H1 (cell line): ENCODE results near the gene HNF4A. TPM values are rescaled to one million over a fixed set of nuclear protein-coding genes. Genes with fewer than 3 reads are reported as not detected.

ENCODE experiments used
- CTCF ChIA-PET: fragments of 300-600 bp; sonication (Branson Sonifier 250); formaldehyde crosslinking; loops from one replicate; lab custom pipeline; 2021; ENCODE audit not compliant: partially characterized antibody; lab: Charles Lee
- POLR2A ChIA-PET: fragments of 300-600 bp; sonication (Branson Sonifier 250); formaldehyde crosslinking; loops from one replicate; lab custom pipeline; 2021; ENCODE audit warnings: inconsistent platforms; ENCODE audit not compliant: partially characterized antibody; lab: Charles Lee
- DNase-seq, 2 experiments: peaks; one replicate each; pipeline versions ENCODE4 v3.0.0 to v3.0.0-alpha.2; 2010 to 2022; ENCODE audit warnings: low spot score in 2 of 2, low read depth in 1 of 2, mixed read lengths in 1 of 2
- FAIRE-seq: peaks from 2 replicates; lab custom pipeline; 2011; peaks lifted over from hg19 to GRCh38; lab: Jason Lieb, UNC
- H2AFZ ChIP-seq: 2 replicates; pipeline ENCODE4 v1.8.1; 2012; ENCODE audit warnings: low read length, inconsistent platforms
- H2AK5ac ChIP-seq: 2 replicates; pipeline ENCODE4 v1.6.1; 2013; ENCODE audit warnings: low read depth, low read length
- H2BK120ac ChIP-seq: replicated peaks from 2 replicates; pipeline ENCODE3; 2013; ENCODE audit warnings: low read depth, low read length, inconsistent platforms
- H2BK12ac ChIP-seq: 2 replicates; pipeline ENCODE4 v1.6.1; 2013; ENCODE audit warnings: low read depth, low read length
- H2BK15ac ChIP-seq: 2 replicates; pipeline ENCODE4 v1.6.1; 2013; ENCODE audit warnings: low read length
- H2BK20ac ChIP-seq: 2 replicates; pipeline ENCODE4 v1.6.1; 2013; ENCODE audit warnings: low read length
- H2BK5ac ChIP-seq: 2 replicates; pipeline ENCODE4 v1.6.1; 2013; ENCODE audit warnings: low read depth, low read length
- H3K14ac ChIP-seq: 2 replicates; pipeline ENCODE4 v1.6.1; 2013; ENCODE audit warnings: inconsistent platforms; ENCODE audit not compliant: insufficient read length
- H3K18ac ChIP-seq: 2 replicates; pipeline ENCODE4 v1.6.1; 2013; ENCODE audit warnings: low read length; ENCODE audit errors: extremely low read depth
- H3K23ac ChIP-seq: 2 replicates; pipeline ENCODE4 v1.6.1; 2013; ENCODE audit warnings: inconsistent platforms; ENCODE audit not compliant: insufficient read length
- H3K23me2 ChIP-seq: 2 replicates; pipeline ENCODE4 v1.6.1; 2013; ENCODE audit warnings: low read depth, low read length
- H3K27ac ChIP-seq: 2 replicates; pipeline ENCODE4 v1.6.1; 2011; ENCODE audit warnings: low read depth, low read length, inconsistent platforms
- H3K27me3 ChIP-seq, 4 experiments: replicated peaks in 1 of 4; 1 replicate in 1 of 4; 2 replicates in 3 of 4; pipeline versions ENCODE4 v1.6.1 to v1.8.1; 2011 to 2013; ENCODE audit warnings: low read length in 3 of 4, mild to moderate bottlenecking in 3 of 4, inconsistent platforms in 2 of 4, mixed read lengths in 2 of 4, moderate library complexity in 1 of 4; ENCODE audit not compliant: control insufficient read depth in 3 of 4, insufficient read depth in 3 of 4; ENCODE audit errors: extremely low read depth in 1 of 4
- H3K36me3 ChIP-seq, 4 experiments: 2 replicates each; pipeline versions ENCODE4 v1.6.1 to v1.8.1; 2011 to 2013; ENCODE audit warnings: mild to moderate bottlenecking in 4 of 4, low read length in 3 of 4, moderate library complexity in 2 of 4, control low read depth in 1 of 4, inconsistent platforms in 1 of 4; ENCODE audit not compliant: insufficient read depth in 4 of 4, control insufficient read depth in 2 of 4
- H3K4ac ChIP-seq: replicated peaks from 2 replicates; pipeline ENCODE3; 2013; ENCODE audit warnings: low read length, low read depth, mixed read lengths, inconsistent platforms; ENCODE audit not compliant: insufficient read length
- H3K4me1 ChIP-seq, 4 experiments: replicated peaks in 1 of 4; 1 replicate in 1 of 4; 2 replicates in 3 of 4; pipeline versions ENCODE4 v1.6.1 to v1.8.1; 2011 to 2013; ENCODE audit warnings: low read length in 3 of 4, inconsistent platforms in 2 of 4, mixed read lengths in 1 of 4; ENCODE audit not compliant: insufficient read depth in 4 of 4, control insufficient read depth in 3 of 4
- H3K4me2 ChIP-seq, 2 experiments: 2 replicates each; pipeline versions ENCODE4 v1.6.1 to v1.8.1; 2011 to 2013; ENCODE audit warnings: low read depth in 2 of 2, low read length in 2 of 2, control low read depth in 1 of 2, inconsistent platforms in 1 of 2, mild to moderate bottlenecking in 1 of 2; ENCODE audit not compliant: insufficient read depth in 1 of 2
- H3K4me3 ChIP-seq, 4 experiments: fragments of 200-600, 300-600 bp in 1 of 4; sonication (generic), shearing (Covaris generic), sonication (Bioruptor Twin) in 1 of 4; 2 replicates each; pipeline versions ENCODE4 v1.5.1 to v1.8.1; 2011 to 2016; ENCODE audit warnings: low read length in 4 of 4, low read depth in 3 of 4, control low read depth in 2 of 4, inconsistent platforms in 2 of 4, mild to moderate bottlenecking in 2 of 4, mixed read lengths in 1 of 4, moderate library complexity in 1 of 4; ENCODE audit not compliant: insufficient read depth in 2 of 4; ENCODE audit errors: extremely low read depth in 1 of 4
- H3K56ac ChIP-seq: replicated peaks from 2 replicates; pipeline ENCODE3; 2013; ENCODE audit warnings: low read depth, mild to moderate bottlenecking, mixed read lengths, low read length, inconsistent platforms; ENCODE audit not compliant: insufficient read length
- H3K79me1 ChIP-seq: 2 replicates; pipeline ENCODE4 v1.6.1; 2013; ENCODE audit warnings: low read depth, low read length, control low read depth
- H3K79me2 ChIP-seq, 2 experiments: 2 replicates each; pipeline versions ENCODE4 v1.6.1 to v1.8.1; 2012 to 2013; ENCODE audit warnings: low read length in 2 of 2, mild to moderate bottlenecking in 2 of 2, inconsistent platforms in 1 of 2; ENCODE audit not compliant: insufficient read depth in 2 of 2, control insufficient read depth in 1 of 2
- H3K9ac ChIP-seq, 4 experiments: replicated peaks in 1 of 4; 1 replicate in 1 of 4; 2 replicates in 3 of 4; pipeline versions ENCODE4 v1.6.1 to v1.8.1; 2011 to 2013; ENCODE audit warnings: low read depth in 3 of 4, low read length in 3 of 4, control low read depth in 2 of 4, mild to moderate bottlenecking in 2 of 4, moderate library complexity in 2 of 4, inconsistent platforms in 1 of 4; ENCODE audit errors: extremely low read depth in 1 of 4
- H3K9me3 ChIP-seq, 2 experiments: 2 replicates each; pipeline versions ENCODE4 v1.6.1 to v1.8.1; 2012 to 2013; ENCODE audit warnings: mild to moderate bottlenecking in 2 of 2, moderate library complexity in 2 of 2, control low read depth in 1 of 2, inconsistent platforms in 1 of 2, low read depth in 1 of 2, low read length in 1 of 2, mixed read lengths in 1 of 2; ENCODE audit not compliant: insufficient read depth in 2 of 2
- H4K20me1 ChIP-seq, 2 experiments: replicated peaks in 1 of 2; 2 replicates each; pipeline versions ENCODE3 to v1.8.1; 2011 to 2013; ENCODE audit warnings: inconsistent platforms in 2 of 2, low read length in 2 of 2, mild to moderate bottlenecking in 1 of 2; ENCODE audit not compliant: insufficient read depth in 2 of 2, control insufficient read depth in 1 of 2
- H4K5ac ChIP-seq: 2 replicates; pipeline ENCODE4 v1.6.1; 2013; ENCODE audit warnings: low read length, low read depth, mixed read lengths, inconsistent platforms; ENCODE audit not compliant: insufficient read length
- H4K8ac ChIP-seq: 2 replicates; pipeline ENCODE4 v1.8.0; 2013; ENCODE audit warnings: mild to moderate bottlenecking, moderate library complexity, low read length, inconsistent platforms; ENCODE audit not compliant: insufficient read depth; ENCODE audit errors: extremely low read depth
- H4K91ac ChIP-seq: replicated peaks from 2 replicates; pipeline ENCODE3; 2013; ENCODE audit warnings: low read length, mixed read lengths, inconsistent platforms; ENCODE audit not compliant: insufficient read length
- CTBP2 ChIP-seq: IDR thresholded peaks from 2 replicates; pipeline ENCODE4 v1.7.0; 2011; ENCODE audit warnings: borderline replicate concordance, mild to moderate bottlenecking, moderate library complexity, mixed read lengths, low read length; ENCODE audit not compliant: insufficient read depth, insufficient read length
- EGR1 ChIP-seq: IDR thresholded peaks from 2 replicates; pipeline ENCODE4 v1.6.1; 2011; ENCODE audit warnings: low read depth, low read length, borderline replicate concordance
- EZH2 ChIP-seq: fragments of 200-600 bp; sonication (generic); IDR thresholded peaks from 2 replicates; pipeline ENCODE4 v1.7.1; 2012; ENCODE audit warnings: low read depth, mild to moderate bottlenecking, moderate library complexity, low read length, inconsistent platforms; ENCODE audit not compliant: severe bottlenecking
- KDM5A ChIP-seq: fragments of 200-600 bp; IDR thresholded peaks from 2 replicates; pipeline ENCODE4 v1.7.1; 2012; ENCODE audit warnings: mild to moderate bottlenecking, low read length, inconsistent platforms, mixed read lengths
- NANOG ChIP-seq: IDR thresholded peaks from 2 replicates; pipeline ENCODE4 v1.6.1; 2011; ENCODE audit warnings: low read length, low read depth, mild to moderate bottlenecking, inconsistent platforms; ENCODE audit not compliant: insufficient read depth, poor library complexity, severe bottlenecking
- POLR2AphosphoS5 ChIP-seq: IDR thresholded peaks from 2 replicates; pipeline ENCODE4 v1.6.1; 2011; ENCODE audit warnings: low read depth, low read length
- SAP30 ChIP-seq: fragments of 300-600 bp; sonication (generic); IDR thresholded peaks from 2 replicates; pipeline ENCODE4 v1.7.1; 2012; ENCODE audit warnings: low read length, moderate library complexity, mild to moderate bottlenecking, inconsistent platforms; ENCODE audit not compliant: insufficient read depth, insufficient replicate concordance
- TBP ChIP-seq: IDR thresholded peaks from 2 replicates; pipeline ENCODE4 v1.6.1; 2011; ENCODE audit warnings: low read depth, low read length, improper control_type of control experiment
- WGBS, 2 experiments: shearing (Covaris generic) in 1 of 2; methylation state at CpG; one replicate each; pipeline versions ENCODE4 v1.1.6 to v1.1.7; 2013 to 2015; ENCODE audit warnings: low lambda C conversion rate in 2 of 2, mixed read lengths in 2 of 2, inconsistent platforms in 1 of 2, low coverage in 1 of 2, missing lambda C conversion rate in 1 of 2; ENCODE audit not compliant: insufficient replicate concordance in 2 of 2, insufficient coverage in 1 of 2, insufficient read length in 1 of 2; ENCODE audit errors: extremely low coverage in 1 of 2, missing lambda C conversion rate in 1 of 2; 5-methylcytosine and 5-hydroxymethylcytosine counted together
- polyA plus RNA-seq, 7 experiments: library from polyadenylated mRNA; depleted of rRNA in 3 of 7; stranded (reverse) in 5 of 7; unstranded in 2 of 7; fragments of >200 nt in 5 of 7; fragments of 200-250 nt in 2 of 7; gene quantifications; 1 replicate in 5 of 7; 2 replicates in 1 of 7; 4 replicates in 1 of 7; pipeline versions ENCODE4 v1.2.1 to v1.2.3, GENCODE V29; 2011 to 2013; ENCODE audit warnings: missing spikeins in 2 of 7, mixed read lengths in 2 of 7
- total RNA-seq: library from RNA; stranded (reverse); fragmentation: NEBNext Ultra II Directional; extraction: Animal tissue kit (Norgen Biotek cat#: 25700); gene quantifications from 2 replicates; pipeline ENCODE4 v1.2.1, GENCODE V29; 2021
- TF ChIP-seq, protein P1 (sequence below): IDR thresholded peaks from 2 replicates; pipeline ENCODE4 v1.6.1; 2012; ENCODE audit warnings: low read length, inconsistent platforms

Gene HNF4A
- total and polyA plus RNA-seq, 2 of the 8 experiments (the other 6 are each of a cell fraction or from before 2014, with no cell fraction given), result 0.03 TPM; not detected in 1

DNA sequence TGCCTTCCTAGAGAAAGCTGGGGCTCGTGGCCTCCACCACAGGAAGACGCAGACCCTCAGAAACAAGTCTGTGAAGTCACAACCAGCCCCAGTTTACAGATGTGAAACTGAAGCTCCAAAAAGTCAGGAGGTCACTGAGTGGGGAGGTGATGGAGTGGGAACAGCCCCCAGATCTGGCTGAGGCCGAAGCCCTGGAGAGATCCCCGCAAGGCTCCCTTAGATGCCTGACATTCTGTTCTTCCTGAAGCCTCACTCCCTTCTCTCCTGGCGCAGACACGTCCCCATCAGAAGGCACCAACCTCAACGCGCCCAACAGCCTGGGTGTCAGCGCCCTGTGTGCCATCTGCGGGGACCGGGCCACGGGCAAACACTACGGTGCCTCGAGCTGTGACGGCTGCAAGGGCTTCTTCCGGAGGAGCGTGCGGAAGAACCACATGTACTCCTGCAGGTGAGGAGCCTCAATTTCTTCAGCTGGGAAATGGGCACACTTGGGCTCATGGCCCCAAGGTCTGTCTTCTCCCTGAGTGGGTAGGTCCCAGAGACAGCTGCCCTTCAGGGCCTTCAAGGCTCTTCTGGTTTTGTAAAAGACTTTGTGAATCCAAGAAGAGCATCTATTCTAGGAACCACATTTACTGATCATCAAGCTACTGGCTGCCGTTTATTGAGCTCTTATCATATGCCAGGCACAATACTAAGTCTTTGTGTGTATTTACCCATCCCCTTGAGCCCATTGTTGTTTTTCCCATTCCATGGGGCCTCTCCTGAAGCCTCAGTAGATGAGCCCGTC lies 50.5 kb downstream of the HNF4A start:
- no peak overlapping the region for H2AFZ ChIP-seq

More for the DNA sequence above, 50.5 kb downstream of the HNF4A start:
- Histone ChIP-seq H3K14ac (no peak overlapping the region), H3K9me3 (no peaks in the 10 kb centered on the region), H3K18ac (no peak overlapping the region), H3K79me2 (no peaks in the 10 kb centered on the region), H3K79me1 (no peaks in the 10 kb centered on the region), H2BK20ac (no peak overlapping the region), H3K27ac (no peak overlapping the region), H4K5ac (no peak overlapping the region), H3K23ac (no peak overlapping the region), H4K91ac (no peak overlapping the region), H2AK5ac (no peak overlapping the region), H3K27me3 (no peaks in the 10 kb centered on the region), H3K4ac (no peak overlapping the region), H4K20me1 (peaks cover 0 to 6% of the 10 kb centered on the region in 2 experiments), H2BK120ac (no peak overlapping the region), H3K56ac (no peak overlapping the region), H3K4me3 (no peak overlapping the region), H2BK15ac (no peak overlapping the region), H4K8ac (no peak overlapping the region), H3K4me1 (no peaks in the 10 kb centered on the region; a peak in 1 of 7 replicates), H2BK12ac (no peak overlapping the region), H2BK5ac (no peak overlapping the region), H3K4me2 (no peak overlapping the region), H3K23me2 (peaks cover 9% of the 10 kb centered on the region; the same call in 1 of the 2 replicates), H3K9ac (no peak overlapping the region), H3K36me3 (no peaks in the 10 kb centered on the region)
- 89% methylated on average over 19 of the region's 20 CpGs; no CpG with 5 or more reads in 1 of the 2 experiments for WGBS, 2 experiments
- ChIA-PET CTCF (interaction anchor here (0.7 to 1.9 kb wide), 12 partner anchors 11 to 290 kb away, joined by 3 to 14 read pairs (median 3); partner anchors contain the start of gene GDAP1L1), POLR2A (interaction anchor here (0.6 to 1.0 kb wide), 2 partner anchors 9 to 28 kb away, joined by 3 to 6 read pairs; no protein-coding TSS in a partner anchor)
- FAIRE-seq (no peak), DNase-seq (no peak)
- TF ChIP-seq TBP (no peak), KDM5A (no peak), EGR1 (no peak), NANOG (no peak), SAP30 (no peak), EZH2 (no peak), POLR2AphosphoS5 (no peak), CTBP2 (no peak)
- TF ChIP-seq, protein P1, sequence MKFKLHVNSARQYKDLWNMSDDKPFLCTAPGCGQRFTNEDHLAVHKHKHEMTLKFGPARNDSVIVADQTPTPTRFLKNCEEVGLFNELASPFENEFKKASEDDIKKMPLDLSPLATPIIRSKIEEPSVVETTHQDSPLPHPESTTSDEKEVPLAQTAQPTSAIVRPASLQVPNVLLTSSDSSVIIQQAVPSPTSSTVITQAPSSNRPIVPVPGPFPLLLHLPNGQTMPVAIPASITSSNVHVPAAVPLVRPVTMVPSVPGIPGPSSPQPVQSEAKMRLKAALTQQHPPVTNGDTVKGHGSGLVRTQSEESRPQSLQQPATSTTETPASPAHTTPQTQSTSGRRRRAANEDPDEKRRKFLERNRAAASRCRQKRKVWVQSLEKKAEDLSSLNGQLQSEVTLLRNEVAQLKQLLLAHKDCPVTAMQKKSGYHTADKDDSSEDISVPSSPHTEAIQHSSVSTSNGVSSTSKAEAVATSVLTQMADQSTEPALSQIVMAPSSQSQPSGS, result no peak
